ENCODE data around the gene NCAN. TPM values are rescaled to one million over a fixed set of nuclear protein-coding genes. Genes with fewer than 3 reads are reported as not detected.

NCAN gene
- total and polyA plus RNA-seq, 2 of the 8 experiments (the other 6 are each of a cell fraction or from before 2014, with no cell fraction given): 2.7 TPM

DNA sequence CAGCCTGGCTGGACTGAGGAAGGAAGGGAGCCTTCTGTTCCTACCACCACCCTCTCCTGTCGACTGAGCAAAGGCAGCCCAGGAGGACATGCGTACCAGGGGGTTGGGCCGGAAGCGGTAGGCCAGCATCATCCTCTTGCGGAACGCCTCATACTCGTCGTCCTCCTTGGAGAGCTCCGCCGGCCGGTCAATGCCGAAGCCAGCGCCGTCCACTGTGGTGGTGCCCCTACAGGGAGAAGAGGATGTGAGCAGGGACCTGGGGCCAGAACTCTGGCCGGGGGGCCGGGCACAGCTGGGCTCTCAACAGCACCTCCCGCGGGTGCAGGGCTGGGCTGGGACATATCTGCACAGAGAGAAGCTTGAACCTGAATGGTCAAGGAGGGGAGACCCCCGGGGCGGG, 65.1 kb downstream of the NCAN start (continued):
- TF ChIP-seq, protein P1, sequence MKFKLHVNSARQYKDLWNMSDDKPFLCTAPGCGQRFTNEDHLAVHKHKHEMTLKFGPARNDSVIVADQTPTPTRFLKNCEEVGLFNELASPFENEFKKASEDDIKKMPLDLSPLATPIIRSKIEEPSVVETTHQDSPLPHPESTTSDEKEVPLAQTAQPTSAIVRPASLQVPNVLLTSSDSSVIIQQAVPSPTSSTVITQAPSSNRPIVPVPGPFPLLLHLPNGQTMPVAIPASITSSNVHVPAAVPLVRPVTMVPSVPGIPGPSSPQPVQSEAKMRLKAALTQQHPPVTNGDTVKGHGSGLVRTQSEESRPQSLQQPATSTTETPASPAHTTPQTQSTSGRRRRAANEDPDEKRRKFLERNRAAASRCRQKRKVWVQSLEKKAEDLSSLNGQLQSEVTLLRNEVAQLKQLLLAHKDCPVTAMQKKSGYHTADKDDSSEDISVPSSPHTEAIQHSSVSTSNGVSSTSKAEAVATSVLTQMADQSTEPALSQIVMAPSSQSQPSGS (IDR thresholded peaks at IDR 0.05; ENCODE audit: low read length): no peak
- TF ChIP-seq SP1 (IDR thresholded peaks at IDR 0.05; ENCODE audit: low read depth, low read length) (no peak), RBBP5 (IDR thresholded peaks at IDR 0.05; ENCODE audit: borderline replicate concordance, low read depth, low read length) (no peak), TAF1 (IDR thresholded peaks at IDR 0.05; ENCODE audit: low read depth, low read length) (no peak)
